ENCODE results near the gene NT5DC1.

Gene NT5DC1

DNA sequence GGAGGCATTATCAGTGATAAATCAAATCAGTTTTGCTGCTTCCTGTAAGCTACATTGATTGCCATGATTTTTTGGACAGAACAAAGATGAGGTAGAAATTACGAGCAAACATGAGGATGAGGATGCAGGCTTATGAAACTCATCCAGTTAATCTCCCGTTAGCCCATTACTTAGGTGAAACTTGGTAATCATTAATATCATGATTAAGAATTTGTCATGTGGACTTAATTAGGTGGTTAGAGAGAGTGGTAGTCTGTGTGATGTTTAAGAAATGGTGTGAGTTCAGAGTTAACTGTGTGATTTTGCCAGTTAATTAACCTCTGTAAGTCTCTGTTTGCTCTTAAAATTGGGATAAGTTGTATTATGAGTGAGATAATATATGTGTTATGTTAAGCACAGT is 91.2 kb downstream of the NT5DC1 start:
- DNase-seq (ENCODE audit: low read depth in 2 of 2) = no peak

DNA sequence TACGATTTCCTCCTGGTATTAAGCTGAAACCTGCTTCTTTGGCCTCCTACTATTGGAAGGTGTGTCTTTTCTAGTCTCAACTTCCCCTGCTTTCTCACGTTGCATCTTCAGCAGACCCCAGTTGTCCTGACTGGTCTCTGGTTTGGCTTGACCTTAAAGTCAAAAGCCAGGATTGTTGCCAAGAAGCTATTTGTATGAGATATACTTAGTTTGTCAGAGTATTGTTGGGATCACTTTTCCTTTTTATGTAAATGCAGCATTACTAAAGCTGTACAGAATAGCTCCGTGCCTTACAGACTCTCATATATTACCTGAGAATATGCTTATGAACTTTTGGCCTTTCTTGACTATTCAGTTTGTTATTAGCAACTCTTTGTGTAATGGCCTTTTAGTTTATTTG is 92.1 kb downstream of the NT5DC1 start:
- no peak for DNase-seq (ENCODE audit: low read depth in 2 of 2)

DNA sequence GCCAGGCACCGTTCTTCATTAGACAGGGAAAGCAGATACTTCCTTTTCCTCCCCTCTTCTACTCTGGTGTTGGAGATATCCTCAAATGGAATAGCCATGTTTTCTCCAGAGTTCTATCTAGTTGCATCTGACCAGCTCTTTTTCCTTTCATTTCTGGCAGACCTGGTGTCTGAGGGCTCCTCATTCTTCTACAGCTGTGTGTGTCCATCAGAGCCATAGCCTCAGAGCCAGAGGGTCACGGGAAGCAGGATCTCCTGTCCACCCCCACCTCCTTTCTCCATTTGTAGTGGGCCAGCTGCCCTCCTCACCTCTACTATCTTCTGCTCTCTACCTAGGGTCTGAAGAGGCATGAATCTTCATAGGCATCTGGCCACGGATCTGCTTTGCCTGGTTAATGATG is 96.2 kb downstream of the NT5DC1 start:
- no peak for DNase-seq (ENCODE audit: low read depth in 2 of 2)

DNA sequence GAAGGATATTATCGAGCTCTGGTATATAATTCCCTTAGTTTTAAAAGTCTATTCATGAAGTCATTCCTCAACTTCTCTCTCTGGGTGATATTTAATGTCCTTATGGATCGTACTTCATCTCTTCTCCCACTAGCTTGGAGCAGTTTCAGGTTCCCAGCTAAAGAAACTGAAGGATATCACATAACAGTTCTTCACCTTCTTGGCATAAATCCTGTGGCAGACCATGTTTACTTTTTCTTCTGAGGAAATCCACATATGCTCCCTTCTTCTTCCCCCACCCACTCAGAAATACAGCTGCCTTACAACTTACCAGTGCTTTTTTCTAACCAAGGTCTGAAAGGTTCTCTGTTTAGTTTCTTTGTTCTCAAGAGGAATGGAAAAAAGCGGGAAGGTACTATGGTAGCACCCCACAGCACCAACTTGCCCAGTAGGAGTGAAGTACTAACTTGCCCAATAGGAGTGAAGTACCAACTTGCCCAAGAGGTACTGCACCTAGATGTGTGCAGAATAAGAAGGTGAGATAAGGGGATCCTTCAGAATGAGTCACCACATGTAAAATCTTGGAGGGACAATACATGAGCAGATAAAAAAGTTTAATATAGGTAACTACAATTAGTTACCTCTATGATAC is 100.1 kb downstream of the NT5DC1 start:
- DNase-seq (ENCODE audit: low read depth in 2 of 2) = no peak

DNA sequence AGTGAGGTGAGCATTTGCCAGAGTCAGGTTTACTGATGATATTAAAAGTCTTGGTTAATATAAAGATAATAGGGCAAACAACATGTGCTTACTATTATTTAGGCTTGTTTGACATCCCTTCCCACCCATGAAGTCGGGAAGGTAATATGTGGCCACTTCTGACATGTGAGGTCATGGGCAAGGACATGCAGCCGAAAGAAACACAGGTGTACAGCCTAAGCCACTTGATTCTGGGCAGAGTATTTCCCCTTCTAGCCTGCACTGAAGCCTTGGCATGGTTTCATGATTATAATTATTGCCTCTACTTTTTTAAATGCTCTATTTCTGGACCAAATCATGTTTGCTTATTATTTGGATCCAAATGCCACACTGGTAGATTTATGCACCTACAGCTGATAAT is 100.9 kb downstream of the NT5DC1 start:
- DNase-seq (ENCODE audit: low read depth in 2 of 2) = no peak

DNA sequence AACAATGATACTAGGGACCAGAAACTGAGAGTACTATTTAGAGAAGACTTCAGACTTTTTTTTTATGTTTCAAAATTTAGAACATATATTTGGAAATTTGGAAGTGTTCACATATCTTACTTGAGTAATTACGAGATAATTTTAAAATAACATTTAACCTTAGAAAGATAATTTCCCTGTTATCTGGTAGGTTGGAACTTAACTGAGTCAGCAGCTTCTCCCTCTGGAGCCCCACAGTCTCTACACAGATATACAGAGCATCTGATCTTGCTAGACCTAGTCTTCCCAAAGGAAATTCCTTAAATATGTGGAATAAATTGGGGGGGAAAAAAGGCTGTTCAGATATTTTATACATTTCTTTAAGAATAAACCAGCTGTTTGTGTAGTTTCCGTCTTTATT is 104.6 kb downstream of the NT5DC1 start:
- DNase-seq (ENCODE audit: low read depth in 2 of 2) = no peak

DNA sequence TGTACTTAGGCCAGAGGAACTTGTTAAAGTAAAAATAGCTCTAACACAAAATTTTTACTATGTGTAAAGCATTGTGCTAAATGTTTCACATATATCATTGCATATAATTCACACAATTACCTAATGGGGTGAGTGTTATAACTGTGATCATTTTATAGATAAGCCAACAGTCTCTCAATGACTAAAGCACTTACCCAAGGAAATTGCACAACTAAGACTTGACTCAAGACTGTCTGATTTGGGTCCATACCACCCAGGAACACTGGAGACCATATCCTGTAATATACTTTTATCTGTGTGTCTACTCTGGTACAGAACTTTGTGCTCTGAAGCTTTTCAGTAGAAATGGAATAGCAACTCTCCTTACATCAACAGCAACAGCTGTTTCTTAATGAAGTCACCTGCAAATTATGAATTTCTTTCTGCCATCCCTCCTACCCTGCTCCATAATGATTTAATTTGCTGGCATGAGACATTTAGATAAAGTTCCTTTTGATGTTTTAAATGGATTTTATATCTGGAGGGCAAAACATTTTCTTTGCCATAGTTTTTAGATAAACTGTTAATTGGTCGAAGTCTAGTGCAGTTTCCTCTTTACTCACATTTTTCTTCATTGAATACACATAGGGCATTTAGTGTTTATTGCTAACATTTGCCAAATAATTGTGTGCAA is 105.7 kb downstream of the NT5DC1 start:
- no peak for DNase-seq (ENCODE audit: low read depth in 2 of 2)

DNA sequence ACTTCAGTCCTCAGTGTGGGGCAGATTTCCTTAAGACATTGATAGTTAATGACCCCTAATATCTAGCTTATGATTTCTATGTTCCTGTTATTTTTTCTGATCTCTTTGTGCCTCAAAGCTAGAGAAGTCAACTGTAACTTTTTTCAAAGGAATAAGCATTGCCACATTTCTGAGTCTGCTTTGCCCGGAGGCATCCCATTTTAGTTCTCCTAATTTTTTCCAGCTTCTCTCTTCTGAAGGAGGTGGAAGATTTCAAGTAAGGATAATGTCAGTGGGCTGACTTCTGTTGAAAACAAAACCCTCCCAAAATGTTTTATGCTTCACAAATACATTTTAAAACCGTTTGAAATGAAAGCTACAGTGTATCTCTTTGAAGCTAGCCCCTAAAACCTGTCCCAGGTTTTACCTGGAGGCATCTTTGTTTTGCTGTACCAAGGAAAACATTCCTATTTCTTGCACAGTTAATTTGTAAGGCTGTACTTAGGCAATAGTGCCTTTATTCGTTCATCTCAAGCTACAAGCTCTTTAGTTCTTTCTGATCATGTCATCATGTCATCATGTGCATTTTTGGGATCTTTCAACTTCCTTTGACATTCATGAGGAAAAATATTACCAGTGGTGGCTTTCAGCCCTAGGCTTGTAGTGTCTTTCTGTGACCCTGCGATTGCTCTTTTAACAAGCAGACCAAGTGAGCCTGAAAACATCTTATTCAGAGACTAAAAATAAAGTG is 107.6 kb downstream of the NT5DC1 start:
- no peak for DNase-seq (ENCODE audit: low read depth in 2 of 2)

DNA sequence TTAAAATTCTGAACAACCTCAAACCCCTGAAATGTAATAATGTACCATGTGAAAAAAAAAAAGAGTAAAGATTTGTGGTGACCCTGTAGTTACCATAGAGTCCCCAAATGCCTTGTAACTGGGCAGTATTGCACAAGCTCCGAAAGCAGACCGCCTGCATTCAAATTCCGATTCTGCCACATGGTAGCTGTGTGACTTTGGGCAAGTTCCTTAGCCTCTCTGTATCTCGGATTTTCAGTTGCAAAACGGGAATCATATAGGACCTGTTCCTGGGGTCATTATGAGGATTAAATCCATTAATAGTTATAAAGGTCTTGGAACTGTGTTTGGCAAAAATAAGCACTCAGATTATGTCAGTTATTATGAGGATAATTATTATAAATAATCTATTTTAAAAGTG is 109.7 kb downstream of the NT5DC1 start:
- DNase-seq (ENCODE audit: low read depth in 2 of 2) = no peak

DNA sequence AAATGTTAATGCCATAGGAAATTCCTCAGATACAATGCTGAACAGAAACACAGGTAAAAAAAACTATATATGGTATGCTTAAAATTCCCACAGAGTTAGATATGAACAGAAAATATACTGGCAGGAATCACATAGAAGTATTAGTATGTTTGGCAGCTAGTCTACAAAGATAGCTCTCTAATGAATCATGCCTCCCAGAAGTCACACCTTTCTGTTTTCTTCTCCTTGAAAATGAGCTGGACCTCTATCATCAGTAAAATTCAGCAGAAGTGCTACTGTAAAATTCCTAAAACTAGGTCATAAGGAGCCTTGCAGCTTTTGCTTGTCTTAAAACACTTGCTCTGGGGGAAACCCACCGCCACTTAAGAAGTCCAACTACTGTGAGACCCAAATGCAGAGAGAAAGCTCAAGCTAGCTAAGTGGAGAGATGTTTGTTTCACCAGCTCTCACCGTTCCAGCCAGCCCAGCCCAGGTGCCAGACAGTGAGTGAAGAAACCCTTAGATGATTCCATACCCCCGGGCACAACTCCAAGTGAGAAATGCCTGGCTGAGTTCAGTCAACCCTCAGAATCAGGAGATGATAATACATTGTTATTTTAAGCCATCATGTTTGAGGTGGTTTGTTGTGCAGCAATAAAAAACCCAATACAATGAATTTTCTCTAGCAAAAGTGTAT is 110.2 kb downstream of the NT5DC1 start:
- DNase-seq (ENCODE audit: low read depth in 2 of 2) = no peak

DNA sequence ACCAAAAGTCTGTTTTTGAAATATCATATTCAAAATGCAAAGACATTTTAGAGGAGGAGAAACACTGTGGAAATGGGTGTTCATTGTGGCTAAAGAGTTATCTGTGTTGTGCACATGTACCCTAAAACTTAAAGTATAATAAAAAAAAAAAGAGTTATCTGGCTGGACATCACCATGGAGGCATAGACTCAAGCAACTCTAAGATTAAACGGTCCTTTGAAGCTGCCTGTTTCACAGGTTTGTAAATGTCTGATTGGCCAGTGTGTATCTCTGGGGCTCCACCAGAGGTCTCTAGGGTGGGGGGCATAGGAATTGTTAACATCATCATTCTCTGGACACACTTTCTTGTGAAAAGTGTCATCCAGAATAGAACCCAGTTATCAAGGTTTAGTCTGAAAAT is 114.0 kb downstream of the NT5DC1 start:
- no peak for DNase-seq (ENCODE audit: low read depth in 2 of 2)

DNA sequence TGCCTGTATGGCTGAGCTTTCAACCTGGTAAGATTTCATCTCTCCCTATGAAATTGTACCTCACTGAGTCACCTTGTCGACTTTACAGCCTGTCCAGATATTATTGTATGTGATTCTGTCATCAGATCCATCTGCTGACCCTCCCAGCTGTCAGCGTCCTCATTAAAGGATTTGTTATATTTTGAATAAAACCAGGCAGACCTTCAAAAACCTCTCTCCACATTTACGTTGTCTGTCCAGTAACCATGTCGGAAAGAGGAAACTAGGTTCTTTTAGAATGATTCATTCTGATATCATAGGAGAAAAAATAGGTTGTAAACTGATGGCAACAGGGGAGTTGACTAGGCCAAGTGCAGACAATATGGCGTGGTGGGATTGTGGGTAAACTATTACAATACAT is 114.8 kb downstream of the NT5DC1 start:
- no peak for DNase-seq (ENCODE audit: low read depth in 2 of 2)

DNA sequence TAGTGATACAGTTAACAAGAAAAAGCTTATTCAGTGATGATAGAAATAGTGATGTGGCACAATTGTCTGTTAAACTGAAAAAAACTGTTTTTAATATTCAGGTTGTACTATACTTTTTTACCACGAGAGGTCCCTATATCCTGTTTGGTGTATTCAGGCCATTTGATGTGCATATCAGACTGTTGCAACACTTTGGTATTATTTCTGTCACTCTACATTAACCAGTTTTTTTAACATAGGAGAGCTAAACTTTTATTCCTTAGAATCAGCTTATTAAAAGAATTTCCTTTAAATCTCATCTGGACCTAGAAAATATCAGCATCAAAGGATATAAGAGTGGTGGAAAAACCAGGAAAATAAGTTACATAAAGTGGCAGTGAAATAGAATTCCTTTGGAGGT is 116.4 kb downstream of the NT5DC1 start:
- no peak for DNase-seq (ENCODE audit: low read depth in 2 of 2)

DNA sequence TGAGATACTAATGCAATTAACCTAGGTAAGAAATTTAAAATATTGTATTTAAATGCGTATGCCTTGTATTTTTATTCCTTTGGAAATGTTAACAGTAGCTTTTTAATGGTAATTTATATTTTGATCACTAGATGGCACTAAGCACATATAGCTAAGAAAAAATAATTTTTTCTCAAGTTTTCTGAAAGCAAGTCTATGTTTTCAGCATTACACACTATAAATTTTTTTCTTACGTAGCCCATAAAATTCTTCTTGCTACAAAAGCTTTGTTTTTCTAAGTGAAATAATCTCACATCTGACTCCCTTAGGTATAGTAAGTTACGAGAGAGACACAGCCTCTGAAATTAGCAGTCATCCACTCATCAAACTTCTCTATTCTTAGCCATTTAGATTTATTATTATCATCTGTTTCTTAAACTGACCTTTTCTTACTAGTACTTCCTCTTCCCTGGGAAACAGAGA is 117.5 kb downstream of the NT5DC1 start:
- DNase-seq (ENCODE audit: low read depth in 2 of 2) = no peak

DNA sequence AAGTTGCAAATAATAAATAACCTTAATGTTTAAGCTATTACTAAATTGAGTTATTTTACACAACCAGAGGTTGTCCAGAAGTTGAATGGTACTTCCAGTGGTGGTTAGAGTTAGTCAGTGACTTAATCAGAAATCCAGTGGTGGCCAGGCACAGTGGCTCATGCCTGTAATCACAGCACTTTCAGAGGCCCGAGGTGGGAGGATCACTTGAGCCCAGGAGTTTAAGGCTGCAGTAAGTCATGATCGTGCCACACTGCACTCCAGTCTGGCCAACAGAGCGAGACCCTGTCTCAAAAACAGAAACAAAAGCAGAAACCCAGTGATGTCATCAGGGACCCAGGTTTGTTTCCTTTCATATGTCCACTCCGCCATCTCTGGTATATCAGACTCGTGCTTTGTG is 118.2 kb downstream of the NT5DC1 start:
- DNase-seq (ENCODE audit: low read depth in 2 of 2) = no peak

DNA sequence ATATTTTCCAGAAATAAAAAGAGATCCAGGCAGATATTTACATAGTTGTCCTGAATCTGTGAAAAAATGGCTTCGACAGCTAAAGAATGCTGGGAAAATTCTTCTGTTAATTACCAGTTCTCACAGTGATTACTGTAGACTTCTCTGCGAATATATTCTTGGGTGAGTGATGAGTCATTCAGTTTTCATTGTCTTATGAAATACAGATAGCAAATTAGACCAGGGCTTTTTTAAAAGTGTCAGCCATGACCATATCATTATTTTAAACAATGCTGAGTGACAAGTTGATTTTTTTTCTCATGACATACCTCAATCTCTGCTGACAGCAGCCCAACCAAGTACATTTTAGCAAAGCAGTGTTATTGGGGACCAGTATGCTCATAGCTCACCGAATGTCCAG is 120.4 kb downstream of the NT5DC1 start:
- DNase-seq (ENCODE audit: low read depth in 2 of 2) = no peak

DNA sequence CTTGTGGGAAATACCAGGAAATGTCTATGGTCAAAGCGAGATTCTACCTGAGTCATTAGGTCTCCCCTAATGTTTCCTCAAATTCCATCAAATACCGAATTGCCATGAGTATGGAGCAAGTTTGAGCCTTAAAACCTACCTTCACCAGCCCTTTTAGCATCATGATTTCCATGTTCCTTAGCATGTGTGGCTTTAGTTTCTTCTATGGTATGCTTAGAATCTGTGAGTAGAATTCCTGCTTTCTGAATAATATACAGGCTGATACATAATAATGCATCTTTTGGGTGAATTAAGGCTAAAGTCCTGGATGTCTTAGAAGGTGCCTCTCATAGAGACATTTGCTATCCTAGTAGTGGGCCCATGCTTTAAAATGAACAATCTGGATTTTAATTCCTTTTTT is 121.3 kb downstream of the NT5DC1 start:
- no peak for DNase-seq (ENCODE audit: low read depth in 2 of 2)

DNA sequence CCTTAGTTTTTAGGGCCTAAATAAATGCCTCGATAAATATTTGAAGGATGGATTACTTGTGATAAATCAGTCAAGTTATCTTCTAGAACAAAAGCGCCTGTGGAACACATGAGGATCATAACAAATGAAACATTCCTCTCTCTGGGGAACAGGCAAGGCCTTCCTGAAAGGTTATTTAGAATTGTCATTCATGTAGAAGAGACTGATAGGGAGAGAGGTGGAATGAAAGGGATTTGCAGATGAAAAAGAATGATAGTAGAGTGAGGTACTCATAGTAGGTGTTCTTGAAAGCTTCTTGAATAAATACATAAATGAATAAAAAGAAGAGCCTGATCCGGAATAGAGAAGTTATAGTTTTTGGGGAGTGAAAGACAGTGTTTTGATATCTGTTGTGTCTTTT is 122.7 kb downstream of the NT5DC1 start:
- DNase-seq (ENCODE audit: low read depth in 2 of 2) = no peak

DNA sequence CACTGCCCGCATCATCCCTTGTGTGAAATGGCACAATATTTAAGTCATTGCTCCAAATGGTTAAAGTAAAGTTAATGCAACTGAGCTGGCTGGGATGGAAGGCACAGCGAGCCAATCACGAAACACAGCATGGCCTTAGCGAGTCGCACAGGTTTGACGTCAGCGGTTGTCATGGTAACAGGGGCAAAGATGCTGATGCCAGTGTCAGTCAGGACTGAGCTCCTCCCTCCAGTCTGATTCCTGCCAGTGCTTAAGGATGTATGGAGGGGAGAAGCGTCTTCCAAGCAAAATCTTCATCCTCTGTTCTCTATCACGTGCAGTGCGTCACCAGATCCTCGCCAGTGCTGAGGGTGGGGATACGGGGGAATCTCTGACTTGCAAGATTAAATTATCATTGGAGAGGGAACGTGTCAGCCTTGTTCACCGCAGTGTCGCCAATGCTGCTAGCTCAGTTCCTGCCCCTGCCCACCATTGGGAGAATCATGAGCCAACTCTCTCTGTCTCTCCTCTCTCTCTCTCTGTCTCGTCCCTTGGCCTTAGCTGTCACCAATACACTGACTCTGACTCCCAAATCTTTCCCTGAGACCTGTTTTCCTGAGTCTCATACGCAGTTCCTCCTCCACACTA is 128.7 kb downstream of the NT5DC1 start:
- DNase-seq (ENCODE audit: low read depth in 2 of 2) = no peak

DNA sequence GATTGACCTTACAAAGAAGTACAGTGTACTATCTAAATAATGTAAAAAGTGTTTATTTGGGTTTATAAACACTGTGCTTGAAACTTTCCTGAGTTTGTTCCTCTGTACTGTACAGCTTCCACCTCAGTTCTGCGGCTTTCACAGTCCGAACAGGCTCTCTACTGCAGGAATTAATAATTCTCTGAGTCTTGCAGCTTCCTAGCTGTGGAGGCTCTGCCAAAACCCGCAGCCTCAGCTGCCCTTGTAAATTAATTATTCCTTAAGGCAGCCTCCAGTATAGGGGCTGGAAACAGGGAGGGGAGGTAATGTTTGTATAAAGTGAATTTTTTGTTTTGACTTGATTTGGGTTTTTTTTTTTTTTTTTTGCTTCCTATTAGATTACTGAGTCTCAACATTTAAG is 134.0 kb downstream of the NT5DC1 start:
- no peak for DNase-seq (ENCODE audit: low read depth in 2 of 2)

DNA sequence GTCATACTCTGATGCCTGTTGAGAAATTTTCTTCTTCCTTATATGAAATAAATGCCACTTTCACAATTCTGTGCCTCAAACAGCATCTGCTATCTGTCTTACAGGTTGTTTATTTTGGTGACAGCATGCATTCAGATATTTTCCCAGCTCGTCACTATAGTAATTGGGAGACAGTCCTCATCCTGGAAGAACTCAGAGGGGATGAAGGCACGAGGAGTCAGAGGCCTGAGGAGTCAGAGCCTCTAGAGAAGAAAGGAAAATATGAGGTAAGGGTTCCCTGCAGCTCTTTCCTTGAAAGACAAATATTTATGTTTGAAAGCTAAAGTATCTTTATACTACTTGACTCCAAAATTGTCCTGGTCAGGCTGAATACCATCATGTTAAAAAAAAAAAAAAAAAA is 137.4 kb downstream of the NT5DC1 start:
- no peak for DNase-seq (ENCODE audit: low read depth in 2 of 2)

DNA sequence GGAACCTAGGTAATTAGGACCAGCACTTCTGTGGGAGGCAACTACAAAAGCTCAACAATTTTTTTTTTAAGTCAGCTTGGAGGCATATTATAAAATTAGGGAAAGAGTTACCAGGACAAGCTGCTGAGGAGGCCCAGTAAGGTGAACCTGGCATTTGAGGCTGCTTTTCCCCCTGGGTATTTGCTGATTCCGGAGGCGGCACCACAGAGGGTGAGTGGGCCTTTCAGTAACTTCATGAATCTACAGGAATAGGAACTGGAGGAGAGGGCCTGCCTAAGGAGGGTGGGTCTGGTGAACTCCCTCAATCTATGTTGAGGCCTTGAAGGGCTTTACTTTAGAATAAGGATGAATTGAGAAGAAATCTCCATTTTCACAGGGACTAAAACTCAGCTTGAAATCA is 138.6 kb downstream of the NT5DC1 start:
- no peak for DNase-seq (ENCODE audit: low read depth in 2 of 2)

All from stimulated activated CD4-positive, alpha-beta T cell treated with anti-CD3 and anti-CD28 coated beads, Interleukin-1b, Interleukin-23, amount 100 ng/mL, for 1 hour (primary cell).